ENCODE measurements around the gene MBD3L3.
"Not testable (repeated sequence)": the region's sequence is repeated elsewhere in the genome, so short reads cannot be mapped to it uniquely, and the experiment has no call there.

The MBD3L3 gene

DNA sequence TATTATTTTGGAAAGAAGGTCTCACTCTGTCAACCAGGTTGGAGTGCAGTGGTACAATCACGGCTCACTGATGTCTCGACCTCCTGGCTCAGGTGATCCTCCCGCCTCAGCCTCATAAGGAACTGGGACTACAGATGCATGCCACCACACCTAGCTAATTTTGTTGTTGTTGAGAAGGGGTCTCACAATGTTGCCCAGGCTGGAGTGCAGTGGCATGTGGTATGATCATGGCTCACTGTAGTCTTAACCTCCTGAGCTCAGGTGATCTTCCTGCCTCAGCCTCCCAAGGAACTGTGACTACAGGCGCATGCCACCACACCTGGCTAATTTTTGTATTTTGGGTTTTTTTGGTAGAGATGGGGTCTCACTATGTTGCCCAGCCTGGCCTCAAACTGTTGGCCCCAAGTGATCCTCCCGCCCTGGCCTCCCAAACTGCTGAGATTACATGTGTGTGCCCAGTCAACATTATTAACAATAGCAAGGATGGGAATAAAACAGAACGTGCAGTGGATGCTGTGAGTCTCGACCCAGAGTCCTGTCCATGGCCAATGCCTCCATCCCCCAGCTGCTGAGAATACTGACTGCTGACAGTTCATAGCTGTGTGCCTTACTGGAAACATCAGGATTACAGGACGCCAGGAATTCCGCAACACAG, 5.4 kb upstream of the MBD3L3 start:
- Histone ChIP-seq H3K36me3 (replicated peaks; ENCODE audit: insufficient read depth, low read length) (no peaks in the 10 kb centered on the region), H3F3A (ENCODE audit: insufficient read depth, low read length) (no peaks in the 10 kb centered on the region), H3K9ac (ENCODE audit: low read length) (no peak overlapping the region), H3K4me3 (ENCODE audit: low read length) (no peak overlapping the region), H2AFZ (ENCODE audit: low read length) (no peak overlapping the region), H3K4me1 (ENCODE audit: low read length) (no peaks in the 10 kb centered on the region), H3K4me2 (ENCODE audit: low read depth, low read length) (no peak overlapping the region), H4K20me1 (ENCODE audit: insufficient read depth, low read length) (no peaks in the 10 kb centered on the region), H3K27me3 (replicated peaks; ENCODE audit: insufficient read depth, low read length) (peaks cover 17% of the 10 kb centered on the region; the same call in 1 of the 2 replicates), H3K27ac (ENCODE audit: low read length) (no peak overlapping the region), H3K79me2 (ENCODE audit: low read length) (no peaks in the 10 kb centered on the region), H3K9me2 (replicated peaks; ENCODE audit: insufficient read depth, low read length) (no peaks in the 10 kb centered on the region), H3K9me3 (replicated peaks; ENCODE audit: insufficient read depth, low read length) (no peaks in the 10 kb centered on the region)
- DNase-seq, result no peak
- TF ChIP-seq EZH2 (optimal IDR thresholded peaks at IDR 0.05; ENCODE audit: low read depth, low read length) (no peak), EZH2phosphoT487 (IDR thresholded peaks at IDR 0.05; ENCODE audit: low read length) (no peak)
- TF ChIP-seq, protein P1, sequence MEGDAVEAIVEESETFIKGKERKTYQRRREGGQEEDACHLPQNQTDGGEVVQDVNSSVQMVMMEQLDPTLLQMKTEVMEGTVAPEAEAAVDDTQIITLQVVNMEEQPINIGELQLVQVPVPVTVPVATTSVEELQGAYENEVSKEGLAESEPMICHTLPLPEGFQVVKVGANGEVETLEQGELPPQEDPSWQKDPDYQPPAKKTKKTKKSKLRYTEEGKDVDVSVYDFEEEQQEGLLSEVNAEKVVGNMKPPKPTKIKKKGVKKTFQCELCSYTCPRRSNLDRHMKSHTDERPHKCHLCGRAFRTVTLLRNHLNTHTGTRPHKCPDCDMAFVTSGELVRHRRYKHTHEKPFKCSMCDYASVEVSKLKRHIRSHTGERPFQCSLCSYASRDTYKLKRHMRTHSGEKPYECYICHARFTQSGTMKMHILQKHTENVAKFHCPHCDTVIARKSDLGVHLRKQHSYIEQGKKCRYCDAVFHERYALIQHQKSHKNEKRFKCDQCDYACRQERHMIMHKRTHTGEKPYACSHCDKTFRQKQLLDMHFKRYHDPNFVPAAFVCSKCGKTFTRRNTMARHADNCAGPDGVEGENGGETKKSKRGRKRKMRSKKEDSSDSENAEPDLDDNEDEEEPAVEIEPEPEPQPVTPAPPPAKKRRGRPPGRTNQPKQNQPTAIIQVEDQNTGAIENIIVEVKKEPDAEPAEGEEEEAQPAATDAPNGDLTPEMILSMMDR (IDR thresholded peaks at IDR 0.05; ENCODE audit: low read length), result no peak

DNA sequence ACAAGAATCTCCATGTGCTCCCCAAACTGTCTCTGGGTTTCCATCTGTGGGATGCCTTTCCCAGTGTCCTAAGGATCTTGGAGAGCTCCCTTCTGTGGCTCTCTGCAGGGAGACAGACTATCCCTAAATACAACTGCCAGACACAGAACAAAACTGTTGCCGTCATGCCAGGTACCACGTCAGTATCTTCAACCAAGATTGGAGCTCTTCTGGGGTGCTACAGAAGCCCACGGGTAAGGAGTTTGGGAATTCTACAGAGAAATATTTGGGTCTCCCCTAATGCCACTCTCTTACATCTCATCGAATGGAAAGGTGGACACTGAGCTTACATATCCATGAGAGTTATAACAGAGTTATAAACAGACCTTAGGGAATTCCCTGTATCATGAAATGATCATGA, 4.9 kb upstream of the MBD3L3 start:
- Histone ChIP-seq H3K4me3 (ENCODE audit: low read length) (no peak overlapping the region), H3K9ac (ENCODE audit: low read length) (no peak overlapping the region), H3K36me3 (replicated peaks; ENCODE audit: insufficient read depth, low read length) (no peaks in the 10 kb centered on the region), H3K9me2 (replicated peaks; ENCODE audit: insufficient read depth, low read length) (no peaks in the 10 kb centered on the region), H4K20me1 (ENCODE audit: insufficient read depth, low read length) (no peaks in the 10 kb centered on the region), H3F3A (ENCODE audit: insufficient read depth, low read length) (no peaks in the 10 kb centered on the region), H3K27me3 (replicated peaks; ENCODE audit: insufficient read depth, low read length) (peaks cover 17% of the 10 kb centered on the region; the same call in 1 of the 2 replicates), H2AFZ (ENCODE audit: low read length) (no peak overlapping the region), H3K4me2 (ENCODE audit: low read depth, low read length) (no peak overlapping the region), H3K9me3 (replicated peaks; ENCODE audit: insufficient read depth, low read length) (no peaks in the 10 kb centered on the region), H3K4me1 (ENCODE audit: low read length) (no peaks in the 10 kb centered on the region), H3K27ac (ENCODE audit: low read length) (no peak overlapping the region), H3K79me2 (ENCODE audit: low read length) (no peaks in the 10 kb centered on the region)
- DNase-seq, result no peak
- TF ChIP-seq EZH2 (optimal IDR thresholded peaks at IDR 0.05; ENCODE audit: low read depth, low read length) (no peak), EZH2phosphoT487 (IDR thresholded peaks at IDR 0.05; ENCODE audit: low read length) (no peak)
- TF ChIP-seq, protein P1 (IDR thresholded peaks at IDR 0.05; ENCODE audit: low read length), result no peak

DNA sequence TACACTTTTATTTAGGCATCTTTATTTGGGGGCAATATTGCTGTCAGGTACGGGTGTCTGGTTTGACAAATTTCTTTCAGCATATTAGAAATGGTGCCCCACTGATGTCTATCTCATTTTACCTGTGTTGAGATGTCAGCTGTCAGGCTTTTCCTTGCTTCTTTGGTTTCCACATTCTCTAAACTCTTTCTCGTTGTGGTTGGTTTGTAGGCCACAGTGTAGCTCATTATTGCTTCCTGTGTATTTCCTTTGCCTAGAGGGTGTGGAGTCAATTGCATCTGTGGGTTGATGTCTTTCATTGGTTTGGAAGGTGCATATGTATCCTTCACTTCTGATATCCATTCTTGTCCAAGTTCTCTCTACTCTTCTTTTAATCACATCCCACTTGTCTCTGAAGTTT, 1.5 kb upstream of the MBD3L3 start:
- not testable (repeated sequence) for H3F3A ChIP-seq (ENCODE audit: insufficient read depth, low read length); H4K20me1 ChIP-seq (ENCODE audit: insufficient read depth, low read length); H3K9me2 ChIP-seq (replicated peaks; ENCODE audit: insufficient read depth, low read length); H3K9ac ChIP-seq (ENCODE audit: low read length); H3K79me2 ChIP-seq (ENCODE audit: low read length); DNase-seq; H3K9me3 ChIP-seq (replicated peaks; ENCODE audit: insufficient read depth, low read length); H3K36me3 ChIP-seq (replicated peaks; ENCODE audit: insufficient read depth, low read length); H3K27ac ChIP-seq (ENCODE audit: low read length); H3K4me2 ChIP-seq (ENCODE audit: low read depth, low read length); H2AFZ ChIP-seq (ENCODE audit: low read length); H3K4me3 ChIP-seq (ENCODE audit: low read length); H3K4me1 ChIP-seq (ENCODE audit: low read length)
- peaks cover 14% of the 10 kb centered on the region; the same call in 1 of the 2 replicates for H3K27me3 ChIP-seq (replicated peaks; ENCODE audit: insufficient read depth, low read length)

DNA sequence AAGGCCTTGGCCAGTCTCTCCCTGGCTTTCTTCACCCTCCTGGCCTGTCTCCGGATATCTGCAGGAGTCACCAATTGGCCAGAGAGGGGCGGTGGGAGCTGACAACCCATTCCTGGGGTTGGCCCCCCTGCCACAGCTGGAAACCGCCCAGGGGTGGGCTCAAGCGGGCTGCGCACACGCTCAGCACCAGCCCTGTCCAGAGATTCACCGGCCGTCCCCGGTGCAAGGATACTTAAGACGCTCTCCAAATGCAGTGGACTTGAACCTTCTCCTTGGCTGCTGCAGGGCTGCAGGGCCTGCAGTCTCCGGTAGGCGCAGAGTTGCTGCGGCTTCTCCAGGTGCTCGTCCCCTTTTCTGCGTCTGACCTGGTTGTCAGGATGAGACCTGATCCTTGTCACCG, 2.1 kb downstream of the MBD3L3 start:
- H3F3A ChIP-seq (ENCODE audit: insufficient read depth, low read length); H3K4me1 ChIP-seq (ENCODE audit: low read length); H3K36me3 ChIP-seq (replicated peaks; ENCODE audit: insufficient read depth, low read length); H3K4me3 ChIP-seq (ENCODE audit: low read length); H3K27ac ChIP-seq (ENCODE audit: low read length); H3K4me2 ChIP-seq (ENCODE audit: low read depth, low read length); H2AFZ ChIP-seq (ENCODE audit: low read length); H4K20me1 ChIP-seq (ENCODE audit: insufficient read depth, low read length); H3K9ac ChIP-seq (ENCODE audit: low read length); H3K9me3 ChIP-seq (replicated peaks; ENCODE audit: insufficient read depth, low read length); H3K79me2 ChIP-seq (ENCODE audit: low read length); H3K9me2 ChIP-seq (replicated peaks; ENCODE audit: insufficient read depth, low read length); DNase-seq: not testable (repeated sequence)
- H3K27me3 ChIP-seq (replicated peaks; ENCODE audit: insufficient read depth, low read length), result peaks cover 11% of the 10 kb centered on the region

DNA sequence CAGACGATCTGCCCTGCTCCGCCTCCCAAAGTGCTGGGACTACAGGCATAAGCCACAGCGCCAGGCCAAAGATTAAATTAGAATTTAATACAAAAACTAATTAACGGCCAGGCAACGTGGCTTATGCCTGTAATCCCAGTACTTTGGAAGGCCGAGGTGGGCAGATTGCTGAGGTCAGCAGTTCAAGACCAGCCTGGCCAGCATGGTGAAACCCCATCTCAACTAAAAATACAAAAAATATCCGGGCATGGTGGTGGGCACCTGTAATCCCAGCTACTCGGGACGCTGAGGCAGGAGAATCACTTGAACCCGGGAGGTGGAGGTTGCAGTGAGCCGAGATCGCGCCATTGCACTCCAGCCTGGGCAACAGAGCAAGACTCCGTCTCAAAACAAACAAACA, 2.8 kb downstream of the MBD3L3 start:
- not testable (repeated sequence) for H3K4me3 ChIP-seq (ENCODE audit: low read length); H3K9me3 ChIP-seq (replicated peaks; ENCODE audit: insufficient read depth, low read length); H3K36me3 ChIP-seq (replicated peaks; ENCODE audit: insufficient read depth, low read length); DNase-seq; H3K4me1 ChIP-seq (ENCODE audit: low read length); H3K27ac ChIP-seq (ENCODE audit: low read length); H4K20me1 ChIP-seq (ENCODE audit: insufficient read depth, low read length); H3K9ac ChIP-seq (ENCODE audit: low read length); H3F3A ChIP-seq (ENCODE audit: insufficient read depth, low read length); H3K79me2 ChIP-seq (ENCODE audit: low read length); H3K4me2 ChIP-seq (ENCODE audit: low read depth, low read length); H3K9me2 ChIP-seq (replicated peaks; ENCODE audit: insufficient read depth, low read length); H2AFZ ChIP-seq (ENCODE audit: low read length)
- H3K27me3 ChIP-seq (replicated peaks; ENCODE audit: insufficient read depth, low read length), result peaks cover 12% of the 10 kb centered on the region

DNA sequence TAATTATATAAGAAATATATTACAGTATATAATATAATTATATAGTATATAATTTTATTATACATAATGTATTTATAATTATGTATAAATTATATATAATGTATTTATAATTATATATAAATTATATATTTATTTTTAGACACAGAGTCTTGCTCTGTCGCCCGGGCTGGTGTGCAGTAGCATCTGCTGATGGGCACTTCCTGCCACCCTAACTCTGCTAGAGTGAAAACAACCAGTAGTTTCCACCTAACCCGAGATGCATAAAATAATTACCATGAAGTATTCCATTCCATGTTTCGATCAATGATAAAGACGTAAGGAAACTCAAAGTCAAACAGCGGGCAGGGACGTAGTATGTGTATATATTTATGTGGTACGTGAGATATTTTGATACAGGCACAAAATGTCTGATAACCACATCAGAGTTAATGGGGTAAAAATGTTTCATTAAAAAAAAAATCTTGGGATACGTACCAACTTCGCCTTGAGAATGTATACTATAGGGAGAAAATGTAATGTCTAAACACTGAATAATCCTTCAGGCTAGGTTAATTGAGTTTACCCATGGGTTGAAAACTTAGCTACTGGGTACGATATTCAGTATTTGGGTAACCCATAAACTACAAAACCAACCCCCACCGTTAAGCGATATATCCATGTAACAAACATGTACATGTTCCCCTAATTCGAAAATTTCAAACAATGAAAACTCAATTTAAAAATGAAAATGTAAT, 3.7 kb downstream of the MBD3L3 start:
- not testable (repeated sequence) for H3K36me3 ChIP-seq (replicated peaks; ENCODE audit: insufficient read depth, low read length); H4K20me1 ChIP-seq (ENCODE audit: insufficient read depth, low read length); H3K4me2 ChIP-seq (ENCODE audit: low read depth, low read length); H3K4me1 ChIP-seq (ENCODE audit: low read length); H3K9me2 ChIP-seq (replicated peaks; ENCODE audit: insufficient read depth, low read length); H3F3A ChIP-seq (ENCODE audit: insufficient read depth, low read length); H3K9ac ChIP-seq (ENCODE audit: low read length); H3K9me3 ChIP-seq (replicated peaks; ENCODE audit: insufficient read depth, low read length); H3K27ac ChIP-seq (ENCODE audit: low read length); DNase-seq; H3K79me2 ChIP-seq (ENCODE audit: low read length); H3K4me3 ChIP-seq (ENCODE audit: low read length); H2AFZ ChIP-seq (ENCODE audit: low read length)
- peaks cover 12% of the 10 kb centered on the region for H3K27me3 ChIP-seq (replicated peaks; ENCODE audit: insufficient read depth, low read length)
